HG03097 (cell line): ENCODE data around the gene NLRC3.
"Not testable (repeated sequence)": the region's sequence is repeated elsewhere in the genome, so short reads cannot be mapped to it uniquely, and the experiment has no call there.

Source experiments
- ATAC-seq: cut with Tn5 transposase; IDR thresholded peaks from one replicate; pipeline ENCODE4 v1.9.1; 2021; ENCODE audit not compliant: unreplicated experiment, low FRiP score

The NLRC3 gene, protein sequence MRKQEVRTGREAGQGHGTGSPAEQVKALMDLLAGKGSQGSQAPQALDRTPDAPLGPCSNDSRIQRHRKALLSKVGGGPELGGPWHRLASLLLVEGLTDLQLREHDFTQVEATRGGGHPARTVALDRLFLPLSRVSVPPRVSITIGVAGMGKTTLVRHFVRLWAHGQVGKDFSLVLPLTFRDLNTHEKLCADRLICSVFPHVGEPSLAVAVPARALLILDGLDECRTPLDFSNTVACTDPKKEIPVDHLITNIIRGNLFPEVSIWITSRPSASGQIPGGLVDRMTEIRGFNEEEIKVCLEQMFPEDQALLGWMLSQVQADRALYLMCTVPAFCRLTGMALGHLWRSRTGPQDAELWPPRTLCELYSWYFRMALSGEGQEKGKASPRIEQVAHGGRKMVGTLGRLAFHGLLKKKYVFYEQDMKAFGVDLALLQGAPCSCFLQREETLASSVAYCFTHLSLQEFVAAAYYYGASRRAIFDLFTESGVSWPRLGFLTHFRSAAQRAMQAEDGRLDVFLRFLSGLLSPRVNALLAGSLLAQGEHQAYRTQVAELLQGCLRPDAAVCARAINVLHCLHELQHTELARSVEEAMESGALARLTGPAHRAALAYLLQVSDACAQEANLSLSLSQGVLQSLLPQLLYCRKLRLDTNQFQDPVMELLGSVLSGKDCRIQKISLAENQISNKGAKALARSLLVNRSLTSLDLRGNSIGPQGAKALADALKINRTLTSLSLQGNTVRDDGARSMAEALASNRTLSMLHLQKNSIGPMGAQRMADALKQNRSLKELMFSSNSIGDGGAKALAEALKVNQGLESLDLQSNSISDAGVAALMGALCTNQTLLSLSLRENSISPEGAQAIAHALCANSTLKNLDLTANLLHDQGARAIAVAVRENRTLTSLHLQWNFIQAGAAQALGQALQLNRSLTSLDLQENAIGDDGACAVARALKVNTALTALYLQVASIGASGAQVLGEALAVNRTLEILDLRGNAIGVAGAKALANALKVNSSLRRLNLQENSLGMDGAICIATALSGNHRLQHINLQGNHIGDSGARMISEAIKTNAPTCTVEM

DNA sequence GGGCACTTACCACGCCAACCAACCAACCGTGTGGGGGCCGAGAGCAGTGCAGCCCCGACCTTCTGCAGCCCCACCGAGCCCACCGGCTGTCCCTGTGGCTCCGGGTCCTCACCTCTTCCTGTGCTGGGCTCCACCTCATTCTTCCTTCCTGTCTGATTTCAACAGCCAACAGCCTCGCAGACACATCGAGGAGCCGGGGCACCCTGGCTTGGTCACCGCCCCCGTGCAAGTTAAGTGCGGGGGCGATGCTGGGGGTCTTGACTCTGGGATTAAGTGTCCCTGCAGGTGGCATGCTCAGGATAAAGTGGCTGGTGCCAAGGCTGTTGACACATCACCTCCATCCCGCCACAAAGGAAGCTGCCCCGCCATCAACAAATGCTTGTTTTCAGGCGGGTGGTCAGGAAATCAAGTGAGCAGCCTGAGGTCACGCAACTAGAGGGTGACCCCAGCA is at the start of gene NLRC3:
TSS of gene NLRC3 (minus strand) at position 102 of the 451 bp plus-strand sequence. CDS start 12,367 bp downstream, outside the sequence.
- ATAC-seq = no peak

DNA sequence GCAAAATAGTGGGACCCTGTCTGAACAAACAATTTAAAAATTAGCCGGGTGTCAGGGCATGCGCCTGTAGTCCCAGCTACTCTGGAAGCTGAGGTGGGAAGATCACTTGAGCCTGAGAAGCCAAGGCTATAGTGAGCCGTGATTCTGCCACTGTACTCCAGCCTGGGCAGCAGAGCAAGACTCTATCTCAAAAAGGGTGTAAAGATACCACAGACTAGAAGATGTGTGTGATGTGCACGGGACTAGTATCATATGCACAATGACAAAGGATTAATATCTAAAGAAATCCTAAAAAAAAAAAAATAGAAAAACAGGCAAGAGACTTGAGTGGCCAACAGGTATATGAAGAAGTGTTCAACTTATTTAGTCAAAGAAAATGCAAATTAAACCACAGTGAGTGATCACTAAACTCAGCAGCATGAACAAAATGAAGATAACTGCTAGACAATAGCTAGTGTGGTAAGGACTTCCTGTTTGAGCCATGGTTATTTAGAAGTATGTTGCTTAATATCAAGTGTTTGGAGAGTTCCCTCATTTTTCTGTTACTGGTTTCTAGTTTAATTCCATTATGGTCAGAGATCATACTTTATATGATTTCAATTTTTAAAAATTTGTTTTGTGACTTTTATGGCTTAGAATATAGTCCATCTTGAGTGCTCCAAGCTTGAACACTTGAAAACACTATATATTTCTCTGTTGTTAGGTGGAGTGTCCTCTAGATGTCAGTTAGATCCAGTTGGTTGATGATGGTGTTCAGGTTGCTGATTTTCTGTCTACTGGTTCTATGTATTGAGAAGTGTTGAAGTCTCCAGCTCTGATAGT is 48.9 kb upstream of the NLRC3 start:
- peak; percentile 45 for ATAC-seq

DNA sequence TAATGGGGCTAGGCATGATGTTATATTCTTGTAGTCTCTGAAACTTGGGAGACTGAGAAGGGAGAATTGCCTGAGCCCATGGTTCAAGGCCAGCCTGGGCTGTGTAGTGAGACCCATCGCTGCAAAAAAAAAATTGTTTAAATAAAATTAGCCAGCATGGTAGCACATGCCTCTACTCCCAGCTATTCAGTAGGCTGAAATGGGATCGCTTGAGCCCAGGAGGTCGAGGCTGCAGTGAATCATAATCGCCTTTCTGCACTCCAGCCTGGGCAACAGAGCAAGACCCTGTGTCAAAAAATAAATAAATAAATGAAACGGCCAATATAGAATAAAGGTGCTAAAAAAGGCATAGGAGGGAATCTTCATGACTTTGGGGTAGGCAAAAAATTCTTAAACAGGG is 48.1 kb upstream of the NLRC3 start:
- no peak for ATAC-seq

DNA sequence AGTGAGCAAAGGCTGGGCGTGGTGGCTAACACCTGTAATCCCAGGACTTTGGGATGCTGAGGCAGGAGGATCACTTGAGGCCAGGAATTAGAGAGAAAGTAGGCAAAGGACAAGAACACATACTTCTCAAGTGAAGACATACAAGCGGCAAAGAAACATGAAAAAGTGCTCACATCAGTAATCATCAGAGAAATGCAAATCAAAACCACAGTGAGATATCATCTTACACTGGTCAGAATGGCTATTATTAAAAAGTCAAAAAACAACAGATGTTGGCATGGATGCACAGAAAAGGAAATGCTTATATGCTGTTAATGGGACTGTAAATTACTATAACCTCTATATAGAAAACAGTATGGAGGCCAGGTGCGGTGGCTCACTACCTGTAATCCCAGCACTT is 46.4 kb upstream of the NLRC3 start:
- ATAC-seq = no peak

DNA sequence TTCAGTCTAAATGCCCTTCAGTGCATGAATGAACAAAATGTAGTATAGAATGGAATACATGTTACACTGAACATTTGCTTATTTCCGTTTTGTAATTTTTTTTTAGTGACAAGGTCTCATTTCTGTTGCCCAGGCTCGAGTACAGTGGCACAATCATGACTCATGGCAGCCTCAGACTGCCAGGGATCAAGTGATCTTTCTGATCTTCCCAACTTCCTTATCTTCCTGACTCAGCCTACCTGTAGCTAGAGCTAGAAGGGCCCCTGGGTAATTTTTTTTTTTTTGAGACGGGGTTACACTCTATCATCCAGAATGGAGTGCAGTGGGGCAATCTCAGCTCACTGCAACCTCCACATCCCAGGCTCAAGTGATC is 41.6 kb upstream of the NLRC3 start:
- no peak for ATAC-seq

DNA sequence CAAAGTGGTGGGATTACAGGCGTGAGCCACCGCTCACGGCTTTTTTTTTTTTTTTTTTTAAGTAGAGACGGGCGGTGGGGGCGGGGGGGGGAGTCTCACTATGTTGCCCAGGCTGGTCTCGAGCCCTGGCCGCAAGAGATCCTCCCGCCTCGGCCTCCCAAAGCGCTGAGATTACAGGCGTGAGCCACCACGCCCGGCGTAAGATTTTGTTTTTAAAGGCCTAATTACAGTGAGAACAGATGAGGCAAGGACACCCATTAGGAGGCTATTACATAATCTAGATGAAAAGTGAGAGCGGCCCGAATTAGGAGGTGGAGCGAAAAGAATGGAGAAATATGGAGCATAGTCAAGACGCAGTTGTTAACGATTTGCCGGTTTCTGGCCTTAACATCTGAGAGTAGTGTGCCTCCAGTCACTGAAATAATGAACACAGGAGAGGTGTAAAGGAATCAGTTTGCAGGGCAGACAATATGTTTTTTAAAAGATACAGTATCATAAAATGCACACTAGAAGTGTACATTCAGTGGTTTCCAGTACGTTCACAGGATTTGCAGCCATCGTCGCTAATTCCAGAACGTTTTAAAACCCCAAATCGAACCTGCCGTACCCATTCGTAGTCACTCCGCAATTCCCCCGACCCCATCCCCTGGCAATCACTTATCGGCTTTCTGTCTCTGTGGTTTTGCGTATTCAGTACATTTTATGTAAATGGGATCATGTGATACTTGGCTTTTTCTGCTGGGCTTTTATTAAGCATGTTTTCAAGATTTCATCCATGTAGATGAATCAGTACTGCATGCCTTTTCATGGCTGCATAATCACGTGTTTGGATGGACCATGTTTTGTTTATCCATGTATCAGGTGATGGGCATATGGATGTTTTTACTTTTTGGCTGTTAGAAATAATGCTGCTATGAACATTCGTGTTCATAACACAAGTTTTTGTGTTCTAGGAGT is 35.6 kb upstream of the NLRC3 start:
- no peak for ATAC-seq

DNA sequence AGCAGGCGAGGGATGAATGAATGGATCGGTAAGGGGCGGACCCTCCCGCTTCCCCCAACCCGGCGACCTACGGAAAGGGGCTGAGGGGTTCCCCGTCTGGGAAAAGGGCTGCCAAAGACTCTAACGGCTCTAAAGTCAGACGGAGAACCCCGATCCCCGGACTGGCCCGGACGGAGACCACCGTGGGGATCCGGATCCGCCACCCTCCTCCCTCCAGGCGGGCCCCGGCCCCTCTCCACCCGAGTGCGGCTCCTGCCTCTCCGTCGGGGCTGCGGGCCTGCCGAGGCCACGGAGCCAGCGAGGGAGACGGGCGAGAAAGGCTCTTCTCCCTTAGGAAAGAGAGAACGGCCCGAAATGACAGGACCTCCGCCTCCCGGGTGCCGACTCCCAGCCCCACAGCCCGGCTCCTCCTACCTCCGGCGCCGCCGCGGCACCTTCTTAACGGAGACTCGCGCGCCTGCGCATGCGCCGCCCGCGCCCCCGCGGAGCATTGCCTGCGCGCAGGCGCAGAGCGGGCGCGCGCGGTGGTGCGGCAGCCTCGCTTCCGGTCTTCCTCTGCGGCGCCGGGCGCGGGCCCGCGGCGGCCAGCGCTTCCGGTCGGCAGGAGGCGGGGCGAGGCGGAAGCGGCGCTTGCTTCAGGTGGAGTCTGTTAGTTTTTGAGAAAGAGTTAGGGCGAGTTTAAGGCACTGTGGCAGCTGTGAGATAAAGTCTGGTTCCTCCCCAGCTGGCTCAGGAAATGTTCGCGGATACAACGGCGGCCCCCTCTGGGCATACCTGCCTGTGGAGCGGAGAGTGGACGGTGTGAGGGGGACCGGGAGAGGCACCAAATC is 34.2 kb upstream of the NLRC3 start, which contains the start of gene SLX4:
TSS of gene SLX4 (minus strand) at position 461 of the 830 bp plus-strand sequence. CDS start 2,642 bp downstream, outside the sequence.
- ATAC-seq = peak; percentile 85

DNA sequence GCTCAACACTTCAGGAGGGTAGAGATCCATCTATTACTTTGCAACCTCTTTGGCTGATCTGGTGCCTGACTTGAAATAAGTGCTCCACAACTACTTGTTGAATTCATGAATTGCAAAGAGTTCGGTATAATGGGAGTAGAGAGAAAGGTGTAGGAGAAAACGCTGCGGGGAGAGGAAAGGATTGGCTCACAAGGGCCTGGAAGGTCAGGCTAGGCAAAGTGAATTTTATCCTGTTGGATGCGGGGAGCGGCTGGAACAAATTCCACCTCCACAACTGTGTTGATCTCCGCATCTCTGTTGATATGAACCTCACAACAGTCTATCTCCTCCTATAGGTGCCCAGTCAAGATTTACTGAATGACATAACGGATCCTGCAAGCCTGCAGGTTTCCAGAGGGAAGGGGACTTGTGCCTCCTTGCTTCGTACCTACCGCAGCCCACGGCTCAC is 33.5 kb upstream of the NLRC3 start:
- no peak for ATAC-seq

DNA sequence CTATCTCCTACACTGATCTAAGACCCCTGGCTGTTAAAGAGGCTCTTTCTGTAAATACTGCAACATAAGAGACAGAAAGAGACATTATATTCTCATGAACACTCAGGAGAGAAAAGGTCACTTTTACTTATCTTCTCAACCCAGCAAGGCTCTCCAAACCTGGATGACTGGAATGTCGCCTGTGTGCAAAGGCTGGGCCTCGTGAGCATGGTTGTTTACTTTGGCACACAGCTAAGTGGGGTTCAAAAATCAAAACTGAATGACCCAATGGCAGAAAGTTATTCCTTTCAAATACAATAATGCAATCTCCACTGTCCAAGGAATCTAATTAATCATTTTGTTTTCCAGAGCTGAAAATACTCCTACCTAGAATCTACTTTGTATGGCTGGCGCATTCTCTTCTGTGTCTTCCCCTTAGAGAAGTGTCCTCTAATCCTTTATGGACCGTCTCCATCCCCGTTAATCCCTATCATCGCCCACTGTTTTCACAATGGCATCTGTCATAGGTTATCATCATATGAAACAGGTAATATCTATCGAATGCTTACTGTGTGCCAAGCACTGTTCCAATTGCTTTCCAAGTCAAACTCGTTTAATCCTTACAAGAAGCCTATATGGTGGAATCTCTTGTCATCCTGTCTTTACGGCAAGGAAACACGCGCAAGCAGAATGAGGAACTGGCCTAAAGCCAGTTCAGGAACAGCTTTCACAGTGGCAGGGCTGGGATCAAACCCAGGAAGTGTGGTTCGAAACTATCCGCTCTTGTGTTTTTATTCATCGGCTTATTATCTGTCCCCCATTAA is 32.9 kb upstream of the NLRC3 start:
- no peak for ATAC-seq

DNA sequence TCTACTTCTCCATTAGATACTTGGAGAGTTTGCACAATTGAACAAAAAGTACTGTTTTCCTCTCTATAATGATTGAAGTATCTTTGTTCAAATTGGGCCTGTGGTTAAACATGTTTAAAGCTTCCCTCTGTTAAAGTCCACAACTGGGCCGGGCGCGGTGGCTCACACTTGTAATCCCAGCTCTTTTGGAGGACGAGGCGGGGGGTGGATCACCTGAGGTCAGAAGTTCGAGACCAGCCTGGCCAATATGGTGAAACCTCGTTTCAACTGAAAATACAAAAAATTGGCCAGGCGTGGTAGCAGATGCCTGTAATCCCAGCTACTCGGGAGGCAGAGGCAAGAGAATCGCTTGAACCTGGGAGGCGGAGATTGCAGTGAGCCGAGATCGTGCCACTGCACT is 31.8 kb upstream of the NLRC3 start:
- not testable (repeated sequence) for ATAC-seq

DNA sequence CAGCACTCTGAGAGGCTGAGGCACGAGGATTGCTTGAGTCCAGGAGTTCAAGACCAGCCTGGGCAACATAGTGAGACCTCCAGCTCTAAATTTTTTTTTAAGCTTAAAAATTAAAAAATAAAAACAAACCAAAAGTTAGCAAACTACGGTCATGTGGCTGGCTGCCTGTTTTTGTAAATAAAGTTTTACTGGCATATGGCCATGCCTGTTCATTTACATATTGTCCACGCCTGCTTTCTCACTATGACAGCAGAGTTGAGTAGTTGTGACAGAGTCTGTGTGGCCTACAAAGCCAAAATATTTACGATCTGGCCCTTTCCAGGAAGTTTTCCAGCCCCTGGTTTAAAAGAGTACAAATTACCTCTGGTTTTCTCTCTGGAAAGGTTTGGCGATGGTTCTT is 30.9 kb upstream of the NLRC3 start:
- ATAC-seq = no peak

DNA sequence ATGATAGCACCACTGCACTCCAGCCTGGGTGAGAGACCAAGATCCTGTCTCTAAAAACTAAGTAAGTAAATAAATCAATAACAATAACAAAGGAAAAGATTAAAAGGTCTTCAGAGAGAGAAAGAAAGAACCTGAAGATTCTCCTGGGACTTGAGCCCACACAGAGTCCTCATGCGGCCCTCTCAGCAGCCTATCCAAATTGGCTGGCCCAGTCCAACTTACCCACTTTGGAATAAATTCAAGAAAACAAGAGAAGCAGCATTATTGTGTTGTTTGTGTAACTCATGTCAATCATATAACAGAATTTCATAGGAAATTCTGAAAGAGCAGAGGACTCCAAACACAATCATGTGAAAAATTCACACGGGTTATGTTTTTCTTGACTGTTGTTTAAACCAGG is 30.4 kb upstream of the NLRC3 start:
- no peak for ATAC-seq

DNA sequence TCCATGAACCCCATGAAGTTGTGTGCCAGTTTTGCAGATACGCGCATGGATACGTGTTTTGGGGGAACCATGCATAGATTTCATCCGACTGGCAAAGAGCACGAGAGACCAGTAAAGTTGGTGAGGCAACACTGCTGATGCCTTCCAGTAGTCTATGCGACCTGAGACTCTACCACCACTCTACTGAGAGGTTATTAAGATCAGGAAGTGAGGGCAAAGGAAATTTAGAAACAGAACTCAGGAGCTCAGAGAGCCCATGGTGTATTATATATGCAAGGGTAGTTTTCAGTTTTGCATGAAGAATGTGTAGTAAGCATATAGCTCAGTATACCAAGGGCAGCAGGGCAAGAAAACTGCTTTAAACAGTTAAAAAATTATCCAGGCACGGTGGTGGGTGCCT is 30.0 kb upstream of the NLRC3 start:
- no peak for ATAC-seq

DNA sequence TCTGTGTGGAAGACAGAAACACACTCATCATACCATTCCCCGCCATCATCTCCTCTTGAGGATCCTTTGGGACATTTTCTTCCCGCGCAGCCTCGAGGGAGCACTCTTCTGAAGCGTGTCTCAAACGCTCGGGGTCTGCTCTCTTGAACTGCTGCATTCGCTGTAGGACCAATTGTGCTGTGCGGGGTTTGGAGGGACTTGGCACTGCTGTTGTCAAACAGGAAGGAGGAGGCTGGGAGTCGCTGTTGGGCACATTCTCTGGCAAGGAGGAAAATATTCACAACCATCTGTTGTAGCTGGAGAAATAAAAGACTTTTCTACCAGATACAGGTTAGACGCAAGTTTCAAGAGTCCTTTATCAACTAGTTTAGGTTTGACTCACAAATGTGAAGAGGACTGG is 29.2 kb upstream of the NLRC3 start:
- no peak for ATAC-seq

DNA sequence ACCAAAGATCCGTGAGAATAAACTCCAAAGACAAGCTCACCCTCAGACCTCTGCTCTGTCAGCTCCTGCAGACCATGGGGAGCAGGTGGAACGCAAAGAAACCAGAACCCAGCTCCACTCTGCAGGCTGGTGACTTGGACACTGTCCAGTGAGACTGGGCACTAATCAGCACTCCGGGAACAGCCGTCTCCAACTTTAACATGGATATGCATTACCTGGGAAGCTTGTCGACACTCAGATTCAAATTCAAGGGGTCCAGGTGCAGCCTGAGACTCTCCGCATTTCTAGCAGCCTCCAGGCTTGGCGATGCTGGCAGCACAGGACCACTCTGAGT is 25.1 kb upstream of the NLRC3 start:
- no peak for ATAC-seq

DNA sequence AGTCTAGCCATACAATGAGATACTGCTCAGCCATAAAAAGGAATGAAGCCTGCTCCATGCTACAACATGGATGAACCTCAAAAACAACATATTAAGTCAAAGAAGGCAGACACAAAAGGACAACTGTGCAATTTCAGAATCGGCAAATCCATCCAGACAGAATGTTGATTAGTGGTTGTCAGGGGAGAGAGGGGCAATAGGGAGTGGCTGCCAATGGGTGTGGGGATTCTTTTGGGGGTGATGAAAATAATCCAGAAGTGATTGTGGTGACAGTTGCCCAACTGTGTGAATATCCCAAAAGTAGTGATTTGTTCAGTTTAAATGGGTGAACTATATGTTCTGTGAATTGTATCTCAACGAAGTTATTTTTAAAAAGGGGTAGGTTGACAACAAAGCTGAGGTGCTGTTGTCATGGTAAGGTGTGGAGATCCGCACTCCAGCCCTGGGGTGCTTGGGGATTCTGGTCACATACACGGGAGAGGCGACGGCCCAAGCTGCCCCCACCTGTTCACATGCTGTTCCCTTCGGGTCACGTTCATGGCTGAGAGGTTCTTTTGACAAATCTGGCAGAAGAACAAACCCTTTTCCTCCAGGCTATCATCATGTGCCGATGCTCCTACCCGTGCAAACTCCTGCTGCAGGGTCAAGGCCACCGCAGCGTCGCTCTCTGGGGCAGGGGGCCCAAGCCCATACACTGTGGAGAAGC is 24.6 kb upstream of the NLRC3 start:
- ATAC-seq = no peak

DNA sequence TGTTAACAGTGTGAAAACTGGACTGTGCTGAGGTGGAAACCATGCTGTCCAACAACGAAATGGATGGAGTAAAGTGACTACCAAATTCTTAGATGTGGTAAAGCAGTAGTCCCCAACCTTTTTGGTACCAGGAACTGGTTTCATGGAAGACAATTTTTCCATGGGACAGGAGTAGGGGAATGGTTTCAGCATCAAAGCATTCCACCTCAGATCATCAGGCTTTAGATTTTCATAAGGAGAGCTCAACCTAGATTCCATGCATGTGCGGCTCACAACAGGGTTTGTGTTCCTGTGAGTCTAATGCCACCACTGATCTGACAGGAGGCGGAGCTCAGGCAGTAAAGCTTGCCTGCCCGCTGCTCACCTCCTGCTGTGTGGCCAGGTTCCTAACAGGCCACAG is 22.7 kb upstream of the NLRC3 start:
- no peak for ATAC-seq
